Body of pancreas (tissue), 4 donors: ENCODE results near the gene SLC4A1AP.
"Not testable (repeated sequence)": the region's sequence is repeated elsewhere in the genome, so short reads cannot be mapped to it uniquely, and the experiment has no call there.

Experiments used
- POLR2A ChIP-seq, 3 donors: fragments of 450-650 bp; IDR thresholded peaks; one replicate each; pipeline ENCODE4 v1.6.1; 2016; ENCODE audit warnings: antibody characterized with exemption in 3 of 3, mild to moderate bottlenecking in 2 of 3
- TF ChIP-seq, protein P1 (sequence below), 7 experiments: fragments of 450-650 bp in 4 of 7; fragments of 200-600 bp in 3 of 7; sonication (generic) in 3 of 7; IDR thresholded peaks; one replicate each; pipeline ENCODE4 v1.5.1; 2016 to 2019; ENCODE audit warnings: antibody characterized with exemption in 7 of 7

DNA sequence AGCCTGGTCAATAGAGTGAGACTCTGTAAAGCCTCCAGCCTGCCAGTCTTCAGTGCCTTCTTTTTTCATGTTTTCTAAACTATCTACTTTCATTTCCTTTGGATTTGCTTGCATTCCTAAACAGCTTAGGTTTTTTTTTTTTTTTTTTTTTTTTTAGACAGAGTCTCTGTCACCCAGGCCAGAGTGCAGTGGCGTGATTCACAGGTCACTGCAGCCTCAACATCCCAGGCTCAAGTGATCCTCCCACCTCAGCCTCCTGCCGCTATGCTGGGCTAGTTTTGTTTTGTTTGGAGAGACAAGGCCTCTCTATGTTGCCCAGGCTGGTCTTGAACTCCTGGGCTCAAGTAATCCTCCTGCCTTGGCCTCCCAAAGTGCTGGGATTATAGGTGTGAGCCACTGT lies 33.4 kb upstream of the SLC4A1AP start:
- TF ChIP-seq, protein P1, sequence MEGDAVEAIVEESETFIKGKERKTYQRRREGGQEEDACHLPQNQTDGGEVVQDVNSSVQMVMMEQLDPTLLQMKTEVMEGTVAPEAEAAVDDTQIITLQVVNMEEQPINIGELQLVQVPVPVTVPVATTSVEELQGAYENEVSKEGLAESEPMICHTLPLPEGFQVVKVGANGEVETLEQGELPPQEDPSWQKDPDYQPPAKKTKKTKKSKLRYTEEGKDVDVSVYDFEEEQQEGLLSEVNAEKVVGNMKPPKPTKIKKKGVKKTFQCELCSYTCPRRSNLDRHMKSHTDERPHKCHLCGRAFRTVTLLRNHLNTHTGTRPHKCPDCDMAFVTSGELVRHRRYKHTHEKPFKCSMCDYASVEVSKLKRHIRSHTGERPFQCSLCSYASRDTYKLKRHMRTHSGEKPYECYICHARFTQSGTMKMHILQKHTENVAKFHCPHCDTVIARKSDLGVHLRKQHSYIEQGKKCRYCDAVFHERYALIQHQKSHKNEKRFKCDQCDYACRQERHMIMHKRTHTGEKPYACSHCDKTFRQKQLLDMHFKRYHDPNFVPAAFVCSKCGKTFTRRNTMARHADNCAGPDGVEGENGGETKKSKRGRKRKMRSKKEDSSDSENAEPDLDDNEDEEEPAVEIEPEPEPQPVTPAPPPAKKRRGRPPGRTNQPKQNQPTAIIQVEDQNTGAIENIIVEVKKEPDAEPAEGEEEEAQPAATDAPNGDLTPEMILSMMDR (IDR thresholded peaks at IDR 0.05) = not testable (repeated sequence)
- TF ChIP-seq POLR2A (IDR thresholded peaks at IDR 0.05) = not testable (repeated sequence)
